ENCODE measurements around the gene ACOX1. TPM values are rescaled to one million over a fixed set of nuclear protein-coding genes. Genes with fewer than 3 reads are reported as not detected.

The ACOX1 gene
- total RNA-seq, 1 donor from 2014 or later: 54.6 TPM

GRCh38 chr17:76011951-76012350 is 33.0 kb upstream of the ACOX1 start:
- no peak for TF ChIP-seq CTCF (IDR thresholded peaks at IDR 0.05; ENCODE audit: unreplicated experiment)
- Mint-ChIP-seq H3K27me3 (peaks cover 3% of the 10 kb centered on the region), H3K4me1 (ENCODE audit: low read depth) (peaks cover 3% of the 10 kb centered on the region), H3K4me3 (ENCODE audit: low read depth) (no peak overlapping the region), H3K9me3 (ENCODE audit: low read depth) (no peaks in the 10 kb centered on the region), H3K27ac (no peak overlapping the region), H3K36me3 (ENCODE audit: insufficient read depth) (no peaks in the 10 kb centered on the region)
- DNase-seq (ENCODE audit: low spot score, unreplicated experiment): no peak

DNA sequence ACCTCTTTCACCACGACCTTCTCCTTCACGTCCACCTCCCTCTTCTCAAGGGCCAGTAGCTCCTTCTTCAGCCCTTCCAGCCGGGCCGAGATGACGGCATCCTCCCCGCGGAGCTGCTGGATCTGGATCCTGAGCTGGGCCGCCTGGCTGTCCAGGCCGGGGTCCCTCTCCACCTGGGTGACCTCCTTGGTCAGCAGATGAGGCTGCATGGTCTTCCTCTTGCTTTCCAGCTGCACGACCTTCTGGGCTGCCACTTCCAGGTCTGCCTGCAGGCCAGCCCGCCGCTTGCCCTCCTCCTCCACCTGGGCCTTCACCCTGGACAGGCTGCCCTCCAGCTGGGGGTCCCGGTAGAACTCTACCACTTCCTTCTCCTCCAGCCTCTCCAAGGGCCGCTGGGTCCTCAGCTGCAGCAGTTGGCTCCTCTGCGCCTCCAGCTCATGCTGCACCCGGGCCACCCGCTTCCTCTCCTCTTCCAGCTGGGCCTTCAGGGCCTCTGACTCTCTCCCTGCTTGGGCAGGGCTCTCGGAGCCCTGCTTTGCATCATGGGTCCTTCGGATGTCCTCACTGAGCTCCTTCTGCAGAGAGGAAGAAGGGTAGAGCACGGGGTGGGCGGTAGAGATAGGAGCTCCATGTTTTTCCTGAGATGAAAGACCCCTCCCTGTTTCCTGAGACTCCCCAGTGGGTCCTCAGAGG is 31.1 kb upstream of the ACOX1 start:
- Mint-ChIP-seq H3K27me3 (no peaks in the 10 kb centered on the region), H3K4me3 (ENCODE audit: low read depth) (no peak overlapping the region), H3K36me3 (ENCODE audit: insufficient read depth) (peaks cover 4% of the 10 kb centered on the region), H3K9me3 (ENCODE audit: low read depth) (no peaks in the 10 kb centered on the region), H3K27ac (peak overlapping the region; percentile 62), H3K4me1 (ENCODE audit: low read depth) (peaks cover 3% of the 10 kb centered on the region)
- no peak for DNase-seq (ENCODE audit: low spot score, unreplicated experiment)
- TF ChIP-seq CTCF (IDR thresholded peaks at IDR 0.05; ENCODE audit: unreplicated experiment): no peak

GRCh38 chr17:76009447-76009846 is 30.5 kb upstream of the ACOX1 start:
- Mint-ChIP-seq H3K4me3 (ENCODE audit: low read depth) (no peak overlapping the region), H3K4me1 (ENCODE audit: low read depth) (peaks cover 3% of the 10 kb centered on the region), H3K36me3 (ENCODE audit: insufficient read depth) (peaks cover 5% of the 10 kb centered on the region), H3K27me3 (no peaks in the 10 kb centered on the region), H3K9me3 (ENCODE audit: low read depth) (no peaks in the 10 kb centered on the region), H3K27ac (peak overlapping the region; percentile 62)
- no peak for TF ChIP-seq CTCF (IDR thresholded peaks at IDR 0.05; ENCODE audit: unreplicated experiment)
- DNase-seq (ENCODE audit: low spot score, unreplicated experiment): no peak

DNA sequence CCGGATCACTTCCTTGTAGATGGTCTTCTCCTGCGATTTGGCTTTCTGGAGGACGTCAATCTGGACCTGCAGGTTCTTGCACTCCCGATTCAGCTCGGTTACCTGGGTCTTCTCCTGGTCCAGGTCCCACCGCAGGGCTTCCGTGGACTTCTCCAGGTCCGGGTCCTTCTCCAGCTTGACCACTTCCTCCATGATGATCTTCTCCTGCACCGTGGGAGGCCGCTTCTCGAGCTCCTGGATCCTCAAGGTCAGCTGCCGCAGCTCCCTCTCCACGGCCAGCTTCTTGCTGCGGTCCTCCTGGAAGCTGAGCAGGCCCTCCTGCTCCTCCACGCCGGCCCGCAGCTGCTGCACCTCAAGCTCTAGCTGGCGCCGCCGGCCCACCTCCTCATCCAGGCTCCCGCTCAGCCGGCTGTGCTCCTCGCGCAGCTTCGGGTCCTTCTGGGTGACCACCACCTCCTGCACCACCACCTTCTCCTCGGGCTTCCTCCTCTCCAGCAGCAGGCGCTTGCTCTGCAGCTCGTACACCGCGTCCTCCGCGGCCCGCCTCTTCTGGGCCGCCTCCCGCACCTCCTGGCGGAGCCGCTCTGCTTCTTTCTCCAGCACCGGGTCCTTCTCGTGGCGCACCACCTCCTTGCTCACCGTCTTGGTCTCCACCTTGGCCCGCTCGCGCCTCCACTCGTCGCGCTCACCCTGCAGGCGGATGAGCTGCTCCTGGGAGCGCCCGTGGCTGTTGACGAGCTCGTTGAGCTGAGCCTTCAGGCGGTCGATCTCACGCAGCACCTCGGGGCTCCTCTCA is 29.9 kb upstream of the ACOX1 start:
- no peak overlapping the region for H3K4me3 Mint-ChIP-seq (ENCODE audit: low read depth)
- no peak overlapping the region for H3K27ac Mint-ChIP-seq
- no peak for DNase-seq (ENCODE audit: low spot score, unreplicated experiment)
- no peaks in the 10 kb centered on the region for H3K9me3 Mint-ChIP-seq (ENCODE audit: low read depth)
- TF ChIP-seq CTCF (IDR thresholded peaks at IDR 0.05; ENCODE audit: unreplicated experiment): no peak
- H3K27me3 Mint-ChIP-seq: no peaks in the 10 kb centered on the region
- no peaks in the 10 kb centered on the region for H3K4me1 Mint-ChIP-seq (ENCODE audit: low read depth)
- peaks cover 5% of the 10 kb centered on the region for H3K36me3 Mint-ChIP-seq (ENCODE audit: insufficient read depth)

DNA sequence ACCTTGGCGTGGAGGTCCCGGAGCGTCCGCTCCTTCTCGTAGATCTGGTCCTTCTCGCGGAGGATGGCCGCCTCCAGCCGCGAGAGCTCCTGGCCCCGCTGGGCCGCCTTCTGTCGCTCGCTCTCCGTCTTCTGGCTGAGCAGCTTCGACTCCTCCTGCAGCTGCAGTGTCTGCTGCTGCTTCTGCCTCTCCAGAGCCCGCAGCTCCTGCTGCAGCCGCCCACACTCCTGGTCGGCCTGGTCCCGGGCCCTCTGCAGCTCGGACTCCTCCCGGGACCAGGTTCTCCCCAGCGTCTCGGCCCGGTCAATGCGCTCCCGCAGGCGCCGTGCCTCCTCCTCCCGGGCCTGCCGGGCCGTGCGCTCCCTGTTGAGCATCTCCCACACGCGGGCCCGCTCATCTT is 29.2 kb upstream of the ACOX1 start:
- H3K4me3 Mint-ChIP-seq (ENCODE audit: low read depth): no peak overlapping the region
- DNase-seq (ENCODE audit: low spot score, unreplicated experiment): no peak
- no peaks in the 10 kb centered on the region for H3K9me3 Mint-ChIP-seq (ENCODE audit: low read depth)
- no peak overlapping the region for H3K27ac Mint-ChIP-seq
- peaks cover 8% of the 10 kb centered on the region for H3K36me3 Mint-ChIP-seq (ENCODE audit: insufficient read depth)
- peaks cover 3% of the 10 kb centered on the region for H3K4me1 Mint-ChIP-seq (ENCODE audit: low read depth)
- no peaks in the 10 kb centered on the region for H3K27me3 Mint-ChIP-seq
- TF ChIP-seq CTCF (IDR thresholded peaks at IDR 0.05; ENCODE audit: unreplicated experiment): no peak
